K562 (cell line): ENCODE data around the gene TDRD3.

Source experiments
- POLR2AphosphoS5 ChIP-seq: IDR thresholded peaks from 2 replicates; pipeline ENCODE4 v1.6.1; 2011; ENCODE audit warnings: mild to moderate bottlenecking, low read depth, low read length, moderate library complexity; ENCODE audit not compliant: control insufficient read depth, insufficient read depth
- SMAD3 ChIP-seq: fragments of 450-650 bp; formaldehyde crosslinking; conservative IDR thresholded peaks from 2 replicates; pipeline ENCODE4 v1.4.0; 2020; ENCODE audit warnings: mild to moderate bottlenecking
- ZNF830 ChIP-seq: fragments of 250-450 bp; sonication (Bioruptor Pico); IDR thresholded peaks from 2 replicates; pipeline ENCODE4 v1.5.0; 2021; ENCODE audit warnings: mild to moderate bottlenecking
- TF ChIP-seq, protein P1 (sequence below): sonication (generic); formaldehyde crosslinking; IDR thresholded peaks from 2 replicates; pipeline ENCODE4 v1.8.1; 2022; ENCODE audit warnings: missing genetic modification reagents

DNA sequence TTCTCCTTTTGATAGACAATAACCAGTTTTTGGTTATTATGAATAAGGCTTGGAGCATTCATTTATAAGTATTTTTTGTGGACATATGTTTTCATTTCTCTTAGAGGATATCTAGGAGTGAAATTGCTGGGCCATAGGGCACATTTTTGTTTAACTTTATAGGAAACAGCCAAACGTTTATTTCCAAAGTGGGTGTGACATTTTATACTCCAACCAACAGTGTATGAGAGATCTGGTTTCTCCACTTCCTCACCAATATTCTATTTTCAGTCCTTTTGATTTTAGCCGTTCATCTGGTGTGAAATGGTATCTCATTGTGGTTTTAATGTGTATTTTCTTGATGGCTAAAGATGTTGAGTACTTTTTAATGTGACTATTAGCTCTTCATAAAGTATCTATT, 21.9 kb downstream of the TDRD3 start:
- TF ChIP-seq ZNF830 (CRISPR knock-in tag) (no peak), SMAD3 (no peak), POLR2AphosphoS5 (no peak)
- TF ChIP-seq, protein P1, sequence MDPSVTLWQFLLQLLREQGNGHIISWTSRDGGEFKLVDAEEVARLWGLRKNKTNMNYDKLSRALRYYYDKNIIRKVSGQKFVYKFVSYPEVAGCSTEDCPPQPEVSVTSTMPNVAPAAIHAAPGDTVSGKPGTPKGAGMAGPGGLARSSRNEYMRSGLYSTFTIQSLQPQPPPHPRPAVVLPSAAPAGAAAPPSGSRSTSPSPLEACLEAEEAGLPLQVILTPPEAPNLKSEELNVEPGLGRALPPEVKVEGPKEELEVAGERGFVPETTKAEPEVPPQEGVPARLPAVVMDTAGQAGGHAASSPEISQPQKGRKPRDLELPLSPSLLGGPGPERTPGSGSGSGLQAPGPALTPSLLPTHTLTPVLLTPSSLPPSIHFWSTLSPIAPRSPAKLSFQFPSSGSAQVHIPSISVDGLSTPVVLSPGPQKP: no peak
